ENCODE results near the gene EXOSC5. TPM values are rescaled to one million over a fixed set of nuclear protein-coding genes. Genes with fewer than 3 reads are reported as not detected.
A peak's percentile ranks its signal among the peaks of the same experiment; 100 is the strongest.

EXOSC5 gene
- total and polyA plus RNA-seq, 2 of the 13 experiments (the other 11 are each of a cell fraction or from before 2014, with no cell fraction given) = 24.1 to 26.5 TPM

DNA sequence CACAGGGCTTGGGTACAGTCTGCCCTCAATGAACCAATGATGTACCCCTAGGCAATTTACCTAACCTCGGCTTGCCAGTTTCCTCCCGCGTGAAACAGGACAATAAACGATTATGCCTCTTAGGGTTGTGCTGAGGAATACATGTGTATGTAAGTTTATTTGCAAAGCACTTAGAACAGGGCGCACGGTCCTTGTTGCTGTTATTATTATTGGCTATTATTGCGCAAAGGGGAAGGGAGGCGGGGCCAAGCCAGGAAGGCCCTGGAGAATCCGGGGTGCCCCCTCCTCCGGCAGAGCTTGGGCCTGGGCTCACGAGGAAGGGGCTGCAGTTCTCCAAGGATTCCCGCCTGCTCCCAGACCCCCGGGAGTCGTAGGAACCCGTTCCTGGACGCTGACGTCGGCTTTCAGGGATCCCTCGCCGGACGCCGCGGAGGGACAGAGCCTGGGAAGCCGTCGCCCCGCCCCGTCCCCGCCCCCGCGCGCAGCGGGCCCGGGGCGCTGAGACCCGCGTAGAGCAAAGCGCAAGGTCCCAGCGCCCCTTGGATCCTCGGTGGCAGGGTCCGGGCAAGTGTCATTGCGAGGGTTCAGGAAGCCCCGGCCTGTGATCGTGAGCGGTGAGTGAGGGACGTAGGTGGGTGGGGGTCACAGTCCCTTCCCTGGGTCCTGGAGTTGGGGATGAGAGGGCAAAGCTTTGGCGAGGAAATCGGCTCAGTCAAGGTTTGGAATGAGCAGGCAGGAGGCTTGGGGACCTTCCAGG, 20.7 kb downstream of the EXOSC5 start, which contains the start of gene TMEM91 (continued):
- TF ChIP-seq, protein P1, sequence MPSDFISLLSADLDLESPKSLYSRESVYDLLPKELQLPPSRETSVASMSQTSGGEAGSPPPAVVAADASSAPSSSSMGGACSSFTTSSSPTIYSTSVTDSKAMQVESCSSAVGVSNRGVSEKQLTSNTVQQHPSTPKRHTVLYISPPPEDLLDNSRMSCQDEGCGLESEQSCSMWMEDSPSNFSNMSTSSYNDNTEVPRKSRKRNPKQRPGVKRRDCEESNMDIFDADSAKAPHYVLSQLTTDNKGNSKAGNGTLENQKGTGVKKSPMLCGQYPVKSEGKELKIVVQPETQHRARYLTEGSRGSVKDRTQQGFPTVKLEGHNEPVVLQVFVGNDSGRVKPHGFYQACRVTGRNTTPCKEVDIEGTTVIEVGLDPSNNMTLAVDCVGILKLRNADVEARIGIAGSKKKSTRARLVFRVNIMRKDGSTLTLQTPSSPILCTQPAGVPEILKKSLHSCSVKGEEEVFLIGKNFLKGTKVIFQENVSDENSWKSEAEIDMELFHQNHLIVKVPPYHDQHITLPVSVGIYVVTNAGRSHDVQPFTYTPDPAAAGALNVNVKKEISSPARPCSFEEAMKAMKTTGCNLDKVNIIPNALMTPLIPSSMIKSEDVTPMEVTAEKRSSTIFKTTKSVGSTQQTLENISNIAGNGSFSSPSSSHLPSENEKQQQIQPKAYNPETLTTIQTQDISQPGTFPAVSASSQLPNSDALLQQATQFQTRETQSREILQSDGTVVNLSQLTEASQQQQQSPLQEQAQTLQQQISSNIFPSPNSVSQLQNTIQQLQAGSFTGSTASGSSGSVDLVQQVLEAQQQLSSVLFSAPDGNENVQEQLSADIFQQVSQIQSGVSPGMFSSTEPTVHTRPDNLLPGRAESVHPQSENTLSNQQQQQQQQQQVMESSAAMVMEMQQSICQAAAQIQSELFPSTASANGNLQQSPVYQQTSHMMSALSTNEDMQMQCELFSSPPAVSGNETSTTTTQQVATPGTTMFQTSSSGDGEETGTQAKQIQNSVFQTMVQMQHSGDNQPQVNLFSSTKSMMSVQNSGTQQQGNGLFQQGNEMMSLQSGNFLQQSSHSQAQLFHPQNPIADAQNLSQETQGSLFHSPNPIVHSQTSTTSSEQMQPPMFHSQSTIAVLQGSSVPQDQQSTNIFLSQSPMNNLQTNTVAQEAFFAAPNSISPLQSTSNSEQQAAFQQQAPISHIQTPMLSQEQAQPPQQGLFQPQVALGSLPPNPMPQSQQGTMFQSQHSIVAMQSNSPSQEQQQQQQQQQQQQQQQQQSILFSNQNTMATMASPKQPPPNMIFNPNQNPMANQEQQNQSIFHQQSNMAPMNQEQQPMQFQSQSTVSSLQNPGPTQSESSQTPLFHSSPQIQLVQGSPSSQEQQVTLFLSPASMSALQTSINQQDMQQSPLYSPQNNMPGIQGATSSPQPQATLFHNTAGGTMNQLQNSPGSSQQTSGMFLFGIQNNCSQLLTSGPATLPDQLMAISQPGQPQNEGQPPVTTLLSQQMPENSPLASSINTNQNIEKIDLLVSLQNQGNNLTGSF (CRISPR knock-in tag; IDR thresholded peaks at IDR 0.05) = no peak
- TF ChIP-seq BRF2 (CRISPR knock-in tag; IDR thresholded peaks at IDR 0.05) (no peak), AGO2 (optimal IDR thresholded peaks at IDR 0.05; ENCODE audit: low read depth, low read length) (peak; percentile 97), ZSCAN20 (CRISPR knock-in tag; IDR thresholded peaks at IDR 0.05; ENCODE audit: borderline replicate concordance) (no peak), ZNF777 (CRISPR knock-in tag; IDR thresholded peaks at IDR 0.05) (peak; percentile 58; the same call in 1 of the 2 replicates), ZFY (CRISPR knock-in tag; IDR thresholded peaks at IDR 0.05) (peak; percentile 56), HNRNPK (IDR thresholded peaks at IDR 0.05; ENCODE audit: low read depth, low read length, poor library complexity, severe bottlenecking) (no peak), PAF1 (CRISPR knock-in tag; IDR thresholded peaks at IDR 0.05) (no peak), CCDC6 (CRISPR knock-in tag; IDR thresholded peaks at IDR 0.05) (0 out of 2 replicates have a peak, but pooled peaks have one; percentile 38), YY1 (IDR thresholded peaks at IDR 0.05; ENCODE audit: insufficient read depth, insufficient replicate concordance, low read depth, low read length) (no peak), ZNF558 (CRISPR knock-in tag; IDR thresholded peaks at IDR 0.05; ENCODE audit: borderline replicate concordance) (no peak), FIP1L1 (IDR thresholded peaks at IDR 0.05; ENCODE audit: borderline replicate concordance, insufficient read depth, low read depth, low read length) (no peak), FOXK2 (IDR thresholded peaks at IDR 0.05) (no peak), THAP11 (CRISPR knock-in tag; IDR thresholded peaks at IDR 0.05) (peak; percentile 41; the same call in 1 of the 2 replicates), ATF7-NPFF (CRISPR knock-in tag; IDR thresholded peaks at IDR 0.05; ENCODE audit: low read depth) (0 out of 2 replicates have a peak, but pooled peaks have one; percentile 25), ZNF274 (CRISPR knock-in tag; IDR thresholded peaks at IDR 0.05) (peak; percentile 8; the same call in 1 of the 2 replicates), ISL2 (CRISPR knock-in tag; IDR thresholded peaks at IDR 0.05) (0 out of 2 replicates have a peak, but pooled peaks have one; percentile 3), HNRNPUL1 (IDR thresholded peaks at IDR 0.05; ENCODE audit: low read depth, low read length) (no peak), RELA (CRISPR knock-in tag; IDR thresholded peaks at IDR 0.05) (no peak)
- TF ChIP-seq, protein P2, sequence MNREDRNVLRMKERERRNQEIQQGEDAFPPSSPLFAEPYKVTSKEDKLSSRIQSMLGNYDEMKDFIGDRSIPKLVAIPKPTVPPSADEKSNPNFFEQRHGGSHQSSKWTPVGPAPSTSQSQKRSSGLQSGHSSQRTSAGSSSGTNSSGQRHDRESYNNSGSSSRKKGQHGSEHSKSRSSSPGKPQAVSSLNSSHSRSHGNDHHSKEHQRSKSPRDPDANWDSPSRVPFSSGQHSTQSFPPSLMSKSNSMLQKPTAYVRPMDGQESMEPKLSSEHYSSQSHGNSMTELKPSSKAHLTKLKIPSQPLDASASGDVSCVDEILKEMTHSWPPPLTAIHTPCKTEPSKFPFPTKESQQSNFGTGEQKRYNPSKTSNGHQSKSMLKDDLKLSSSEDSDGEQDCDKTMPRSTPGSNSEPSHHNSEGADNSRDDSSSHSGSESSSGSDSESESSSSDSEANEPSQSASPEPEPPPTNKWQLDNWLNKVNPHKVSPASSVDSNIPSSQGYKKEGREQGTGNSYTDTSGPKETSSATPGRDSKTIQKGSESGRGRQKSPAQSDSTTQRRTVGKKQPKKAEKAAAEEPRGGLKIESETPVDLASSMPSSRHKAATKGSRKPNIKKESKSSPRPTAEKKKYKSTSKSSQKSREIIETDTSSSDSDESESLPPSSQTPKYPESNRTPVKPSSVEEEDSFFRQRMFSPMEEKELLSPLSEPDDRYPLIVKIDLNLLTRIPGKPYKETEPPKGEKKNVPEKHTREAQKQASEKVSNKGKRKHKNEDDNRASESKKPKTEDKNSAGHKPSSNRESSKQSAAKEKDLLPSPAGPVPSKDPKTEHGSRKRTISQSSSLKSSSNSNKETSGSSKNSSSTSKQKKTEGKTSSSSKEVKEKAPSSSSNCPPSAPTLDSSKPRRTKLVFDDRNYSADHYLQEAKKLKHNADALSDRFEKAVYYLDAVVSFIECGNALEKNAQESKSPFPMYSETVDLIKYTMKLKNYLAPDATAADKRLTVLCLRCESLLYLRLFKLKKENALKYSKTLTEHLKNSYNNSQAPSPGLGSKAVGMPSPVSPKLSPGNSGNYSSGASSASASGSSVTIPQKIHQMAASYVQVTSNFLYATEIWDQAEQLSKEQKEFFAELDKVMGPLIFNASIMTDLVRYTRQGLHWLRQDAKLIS (CRISPR knock-in tag; IDR thresholded peaks at IDR 0.05) = no peak
